Activated T-cell treated with anti-CD3 and anti-CD28 coated beads, Interleukin-2, amount 50 U/mL, for 72 hours (primary cell): ENCODE measurements around the gene LMX1A. TPM values are rescaled to one million over a fixed set of nuclear protein-coding genes. Genes with fewer than 3 reads are reported as not detected.

Experiments used
- ATAC-seq, 2 donors: fragments of 150-1000 bp; cut with Tn5 transposase; replicated peaks in 1 of 2; 2 replicates each; pipeline ENCODE4 v1.10.0; 2021; ENCODE audit warnings: moderate library complexity in 2 of 2, mild to moderate bottlenecking in 1 of 2
- DNase-seq, 2 donors: peaks; one replicate each; pipeline ENCODE4 v3.0.0; 2021 to 2022; ENCODE audit warnings: mixed read lengths in 1 of 2
- H3K27ac Mint-ChIP-seq: one replicate; pipeline ENCODE4 v1.8.0; 2022; ENCODE audit warnings: mild to moderate bottlenecking, moderate library complexity, mixed read lengths
- H3K27me3 Mint-ChIP-seq: one replicate; pipeline ENCODE4 v1.8.0; 2022; ENCODE audit warnings: low read depth, mixed read lengths
- H3K36me3 Mint-ChIP-seq, 2 donors: one replicate each; pipeline ENCODE4 v1.8.0; 2022; ENCODE audit warnings: mixed read lengths in 2 of 2, mild to moderate bottlenecking in 1 of 2; ENCODE audit not compliant: insufficient read depth in 2 of 2
- H3K4me1 Mint-ChIP-seq: one replicate; pipeline ENCODE4 v1.8.0; 2022; ENCODE audit warnings: low read depth, mixed read lengths
- H3K4me3 Mint-ChIP-seq, 2 donors: one replicate each; pipeline ENCODE4 v1.8.0; 2022; ENCODE audit warnings: mild to moderate bottlenecking in 2 of 2, mixed read lengths in 2 of 2, moderate library complexity in 2 of 2
- H3K9me3 Mint-ChIP-seq, 2 donors: one replicate each; pipeline ENCODE4 v1.8.0; 2022; ENCODE audit warnings: mixed read lengths in 2 of 2
- total RNA-seq, 2 donors: library from RNA; stranded (reverse); gene quantifications; one replicate each; pipeline ENCODE4 v1.2.3, GENCODE V29; 2022

The LMX1A gene
- total RNA-seq, 2 donors from 2014 or later = not detected

DNA sequence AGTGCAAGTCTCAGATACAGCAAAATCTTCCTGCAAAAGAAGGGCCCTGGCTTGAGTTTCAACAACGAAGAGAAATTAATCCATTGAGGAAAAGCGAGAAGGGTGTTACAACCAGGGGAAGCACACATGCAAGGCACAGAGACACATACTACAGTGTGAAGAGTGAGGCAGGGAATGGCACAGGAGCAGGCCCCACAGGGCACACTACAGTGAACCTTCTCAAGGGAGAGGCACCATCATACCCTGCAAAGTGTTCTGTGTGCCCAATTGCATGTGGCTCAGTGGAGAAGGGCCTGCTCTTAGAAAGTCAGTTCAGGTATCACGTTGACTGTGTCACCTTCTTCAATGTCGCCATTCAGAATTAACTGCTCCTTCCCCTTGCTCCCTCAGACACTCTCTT, 60.3 kb downstream of the LMX1A start:
- no peaks in the 10 kb centered on the region for H3K4me1 Mint-ChIP-seq
- ATAC-seq (no peak), DNase-seq (no peak)
- H3K36me3 Mint-ChIP-seq = no peaks in the 10 kb centered on the region
- H3K27ac Mint-ChIP-seq = no peak overlapping the region
- H3K27me3 Mint-ChIP-seq = peaks cover 3% of the 10 kb centered on the region
- H3K9me3 Mint-ChIP-seq = no peaks in the 10 kb centered on the region
- H3K4me3 Mint-ChIP-seq = no peak overlapping the region

DNA sequence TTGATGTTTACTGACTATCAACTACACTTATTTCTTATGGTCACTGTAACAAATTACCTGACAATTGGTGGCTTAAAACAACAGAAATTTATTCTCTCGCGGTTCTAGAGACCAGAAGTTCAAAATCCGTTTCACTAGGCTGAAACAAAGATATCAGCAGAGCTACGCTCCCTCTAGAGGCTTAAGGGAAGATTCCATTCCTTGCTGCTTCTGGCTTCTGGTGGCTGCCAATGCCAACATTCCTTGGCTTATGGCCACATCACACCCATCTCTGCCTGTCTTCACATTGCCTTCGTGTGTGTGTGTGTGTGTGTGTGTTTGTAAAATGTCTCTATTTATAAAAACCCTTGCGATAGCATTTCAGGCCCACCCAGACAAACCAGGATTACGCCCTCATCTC, 66.4 kb downstream of the LMX1A start:
- no peaks in the 10 kb centered on the region for H3K4me1 Mint-ChIP-seq
- DNase-seq (no peak), ATAC-seq (no peak)
- H3K27ac Mint-ChIP-seq = no peak overlapping the region
- peaks cover 12% of the 10 kb centered on the region for H3K27me3 Mint-ChIP-seq
- H3K4me3 Mint-ChIP-seq = no peak overlapping the region
- no peaks in the 10 kb centered on the region for H3K9me3 Mint-ChIP-seq
- H3K36me3 Mint-ChIP-seq = no peaks in the 10 kb centered on the region

DNA sequence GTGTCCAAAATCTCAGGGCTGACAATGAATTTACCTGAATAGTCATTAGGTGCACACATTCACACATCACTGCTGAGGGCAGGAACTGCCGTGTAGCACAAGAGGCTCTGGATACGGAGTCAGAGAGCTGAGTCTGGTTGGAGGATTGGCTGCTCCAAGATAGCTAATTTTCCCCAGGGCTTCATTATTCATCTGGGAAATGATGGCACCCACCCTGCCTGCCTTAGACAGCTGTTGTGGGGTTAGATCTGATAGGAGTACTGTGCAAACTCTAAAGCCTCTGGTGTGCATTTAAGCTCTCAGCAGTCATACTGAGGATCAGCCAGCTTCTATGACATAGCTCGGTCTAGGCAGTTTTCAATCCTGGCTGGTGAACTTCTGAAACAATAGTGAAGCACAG, 67.0 kb downstream of the LMX1A start:
- ATAC-seq = no peak
- H3K9me3 Mint-ChIP-seq = no peaks in the 10 kb centered on the region
- H3K4me3 Mint-ChIP-seq = no peak overlapping the region
- H3K27ac Mint-ChIP-seq = no peak overlapping the region
- H3K36me3 Mint-ChIP-seq = no peaks in the 10 kb centered on the region
- H3K4me1 Mint-ChIP-seq = no peaks in the 10 kb centered on the region
- DNase-seq = no peak
- peaks cover 12% of the 10 kb centered on the region for H3K27me3 Mint-ChIP-seq

DNA sequence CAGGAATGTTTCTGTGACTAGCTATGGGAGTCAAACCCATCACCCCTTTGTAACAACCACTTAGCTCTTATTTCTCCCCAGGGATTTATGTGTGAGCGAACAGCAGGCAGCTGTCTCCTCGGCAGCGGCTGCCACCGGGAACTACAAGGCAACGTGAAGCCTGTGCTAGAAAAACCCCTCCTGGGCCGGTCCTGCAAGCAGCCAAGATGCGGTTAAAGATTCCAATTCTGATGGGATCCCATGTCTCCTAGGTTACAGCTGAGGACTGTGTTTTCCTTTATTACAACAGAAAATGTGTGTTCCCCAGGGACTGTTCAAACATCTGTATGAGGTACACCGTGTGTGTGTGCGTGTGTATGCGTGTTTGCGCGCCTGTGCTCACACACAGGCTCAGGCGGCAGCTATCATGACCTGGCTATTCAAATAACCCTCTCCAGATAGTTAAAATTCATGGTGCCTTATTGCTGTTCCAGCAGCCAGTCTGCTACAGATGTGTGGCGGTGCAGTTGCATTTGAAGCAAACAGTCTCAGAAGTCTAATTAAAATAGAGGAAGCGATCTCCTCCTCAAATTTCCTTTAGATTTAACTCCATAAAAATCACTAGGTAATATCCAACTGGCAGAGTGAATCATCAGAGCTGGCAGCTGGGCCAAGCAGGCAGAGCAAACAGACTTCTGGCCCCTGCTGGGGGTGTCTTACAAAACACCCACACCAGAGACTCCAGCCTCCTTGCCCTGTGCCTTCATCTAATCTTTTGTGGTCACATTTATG, 68.0 kb downstream of the LMX1A start:
- ATAC-seq (no peak), DNase-seq (no peak)
- Mint-ChIP-seq H3K36me3 (no peaks in the 10 kb centered on the region), H3K27me3 (peaks cover 12% of the 10 kb centered on the region), H3K9me3 (no peaks in the 10 kb centered on the region), H3K4me1 (no peaks in the 10 kb centered on the region), H3K27ac (no peak overlapping the region), H3K4me3 (no peak overlapping the region)

DNA sequence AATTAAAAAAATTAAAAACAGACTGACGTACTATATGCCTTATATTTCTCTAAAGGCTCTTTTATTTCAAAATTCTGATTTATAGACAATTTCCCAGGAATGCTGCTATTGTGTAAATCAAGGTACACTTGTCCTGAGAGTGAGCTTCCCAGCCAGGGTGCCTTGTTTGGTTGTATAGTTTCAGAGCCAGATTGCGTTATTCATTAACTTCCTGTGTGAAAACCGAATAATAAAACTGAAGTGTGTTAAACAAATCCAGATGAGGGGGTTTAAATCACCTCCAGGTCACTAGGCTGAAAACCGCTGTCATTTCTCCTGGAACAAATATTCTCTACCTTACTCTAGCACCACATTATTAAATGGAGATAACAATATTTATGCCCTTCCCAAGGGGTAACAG, 68.7 kb downstream of the LMX1A start:
- Mint-ChIP-seq H3K27ac (no peak overlapping the region), H3K4me1 (no peaks in the 10 kb centered on the region), H3K36me3 (no peaks in the 10 kb centered on the region), H3K27me3 (peaks cover 14% of the 10 kb centered on the region), H3K4me3 (no peak overlapping the region), H3K9me3 (no peaks in the 10 kb centered on the region)
- no peak for DNase-seq
- no peak for ATAC-seq

DNA sequence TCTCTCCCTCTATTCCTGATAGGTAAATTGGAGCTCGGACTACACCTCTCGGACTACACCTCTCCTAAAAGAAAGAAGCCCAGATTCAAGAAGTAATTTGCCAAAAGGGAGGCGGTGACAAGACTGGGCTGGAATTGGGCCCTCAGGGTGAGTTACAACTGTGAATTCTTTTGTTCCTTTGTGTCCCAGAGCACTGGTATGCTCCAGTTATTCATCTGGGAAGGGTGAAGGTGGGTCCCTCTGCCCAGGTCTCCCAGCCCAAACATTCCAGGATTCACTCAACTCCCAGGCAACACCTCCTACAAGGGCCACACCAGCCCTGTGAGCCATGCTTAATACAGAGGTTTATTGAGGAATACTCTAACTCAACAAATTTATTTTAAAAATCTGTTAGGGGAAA, 69.2 kb downstream of the LMX1A start:
- H3K9me3 Mint-ChIP-seq = no peaks in the 10 kb centered on the region
- DNase-seq = no peak
- no peak overlapping the region for H3K27ac Mint-ChIP-seq
- peaks cover 19% of the 10 kb centered on the region for H3K27me3 Mint-ChIP-seq
- no peaks in the 10 kb centered on the region for H3K36me3 Mint-ChIP-seq
- H3K4me3 Mint-ChIP-seq = no peak overlapping the region
- H3K4me1 Mint-ChIP-seq = no peaks in the 10 kb centered on the region
- ATAC-seq = no peak

DNA sequence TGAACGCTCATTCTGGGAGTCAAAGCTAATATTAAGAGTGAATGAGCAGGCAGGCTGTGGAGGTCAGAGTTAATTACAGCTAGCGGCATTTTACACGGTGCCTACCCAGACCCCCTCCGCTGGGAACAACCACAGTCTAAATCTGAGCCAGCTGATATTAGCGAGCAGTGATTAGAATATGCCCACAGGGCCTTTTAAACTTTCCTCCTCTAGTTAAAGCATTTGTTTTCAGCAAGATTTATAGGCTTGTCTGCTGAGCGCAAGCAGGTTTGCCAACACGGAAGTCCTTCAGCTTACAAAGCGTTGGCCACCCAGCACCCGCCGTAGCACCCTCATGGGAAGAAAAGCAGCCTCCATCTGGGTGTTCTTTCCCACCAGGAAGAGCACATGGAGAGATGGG, 72.1 kb downstream of the LMX1A start:
- Mint-ChIP-seq H3K9me3 (no peaks in the 10 kb centered on the region), H3K4me1 (no peaks in the 10 kb centered on the region), H3K27ac (no peak overlapping the region), H3K27me3 (peaks cover 31% of the 10 kb centered on the region), H3K4me3 (no peak overlapping the region), H3K36me3 (no peaks in the 10 kb centered on the region)
- ATAC-seq = no peak
- no peak for DNase-seq

DNA sequence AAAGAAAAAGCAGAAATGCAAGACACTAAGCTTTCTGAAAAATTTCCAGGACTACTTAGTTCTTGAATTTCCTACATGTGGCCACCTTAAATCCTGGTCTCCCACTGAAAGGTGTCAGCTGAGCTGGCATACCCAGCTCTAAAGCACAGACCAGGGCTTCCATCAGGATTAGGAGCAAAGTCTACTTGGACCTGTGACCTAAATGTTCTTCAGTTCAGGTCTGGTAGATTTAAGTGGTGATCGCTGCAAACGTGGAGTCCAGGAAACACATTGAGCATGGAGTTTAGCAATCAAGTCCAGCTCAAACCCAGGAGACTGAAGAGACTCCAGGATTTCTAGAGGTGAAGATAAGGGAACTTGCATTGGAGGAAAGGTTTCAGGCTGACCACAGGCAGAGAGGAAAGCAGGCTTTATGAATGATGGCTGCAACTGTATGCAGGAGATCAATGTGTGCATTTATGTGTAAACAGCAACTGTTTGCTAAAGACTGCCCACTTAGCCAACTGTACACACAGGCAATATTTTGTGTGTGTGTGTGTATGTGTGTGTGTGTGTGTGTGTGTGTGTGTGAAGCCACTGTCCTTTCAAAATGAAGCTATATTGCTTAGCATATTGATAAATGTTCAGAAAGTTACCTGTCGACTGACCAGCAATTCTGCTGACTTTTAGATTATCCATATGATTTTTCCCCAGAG, 75.2 kb downstream of the LMX1A start:
- no peaks in the 10 kb centered on the region for H3K4me1 Mint-ChIP-seq
- ATAC-seq = no peak
- peaks cover 22% of the 10 kb centered on the region for H3K27me3 Mint-ChIP-seq
- no peak overlapping the region for H3K27ac Mint-ChIP-seq
- no peak overlapping the region for H3K4me3 Mint-ChIP-seq
- no peaks in the 10 kb centered on the region for H3K9me3 Mint-ChIP-seq
- no peaks in the 10 kb centered on the region for H3K36me3 Mint-ChIP-seq
- no peak for DNase-seq

DNA sequence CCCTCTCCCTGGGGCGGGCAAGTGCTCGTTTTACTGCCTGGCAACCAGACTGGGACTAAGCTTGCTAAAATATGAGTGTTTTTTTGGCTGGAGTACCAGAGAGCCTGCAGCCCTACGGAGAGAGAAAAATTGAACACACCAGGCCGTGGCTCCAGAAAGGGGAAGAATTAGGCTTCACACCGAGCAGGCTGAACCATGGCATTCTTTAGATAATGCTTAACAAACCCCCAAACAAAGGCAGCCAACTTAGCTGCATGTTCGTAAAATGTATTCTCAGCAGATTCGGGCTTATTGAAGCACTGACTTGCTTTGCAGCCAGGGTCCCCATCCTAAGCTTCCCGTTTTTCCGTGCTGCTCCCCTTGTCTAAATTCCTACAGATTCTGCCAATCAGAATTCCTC, 76.6 kb downstream of the LMX1A start:
- Mint-ChIP-seq H3K27ac (no peak overlapping the region), H3K4me3 (no peak overlapping the region), H3K4me1 (no peaks in the 10 kb centered on the region), H3K27me3 (peaks cover 26% of the 10 kb centered on the region), H3K36me3 (no peaks in the 10 kb centered on the region), H3K9me3 (no peaks in the 10 kb centered on the region)
- ATAC-seq = no peak
- DNase-seq = no peak

DNA sequence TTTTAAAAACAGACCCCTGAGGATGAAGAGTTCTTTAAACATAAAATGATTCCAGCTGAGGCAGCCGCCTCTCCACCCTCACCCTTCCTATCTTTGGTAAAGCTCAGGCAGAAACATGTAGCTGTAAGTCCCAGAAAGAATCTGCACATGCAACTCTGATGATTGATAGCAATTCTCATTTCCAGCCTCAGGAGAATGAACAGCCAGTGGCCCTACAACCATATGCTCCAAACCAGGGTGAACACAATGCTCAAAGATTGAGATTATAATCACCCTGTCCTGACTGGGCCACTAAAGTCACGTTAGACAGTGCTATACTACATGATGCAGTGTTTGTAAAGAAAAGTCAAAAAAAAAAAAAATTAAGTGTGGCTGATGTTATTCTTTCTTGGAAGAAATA, 80.2 kb downstream of the LMX1A start:
- H3K4me3 Mint-ChIP-seq = no peak overlapping the region
- no peaks in the 10 kb centered on the region for H3K4me1 Mint-ChIP-seq
- peaks cover 12% of the 10 kb centered on the region for H3K27me3 Mint-ChIP-seq
- no peak for DNase-seq
- ATAC-seq = no peak
- no peaks in the 10 kb centered on the region for H3K9me3 Mint-ChIP-seq
- H3K27ac Mint-ChIP-seq = no peak overlapping the region
- no peaks in the 10 kb centered on the region for H3K36me3 Mint-ChIP-seq

DNA sequence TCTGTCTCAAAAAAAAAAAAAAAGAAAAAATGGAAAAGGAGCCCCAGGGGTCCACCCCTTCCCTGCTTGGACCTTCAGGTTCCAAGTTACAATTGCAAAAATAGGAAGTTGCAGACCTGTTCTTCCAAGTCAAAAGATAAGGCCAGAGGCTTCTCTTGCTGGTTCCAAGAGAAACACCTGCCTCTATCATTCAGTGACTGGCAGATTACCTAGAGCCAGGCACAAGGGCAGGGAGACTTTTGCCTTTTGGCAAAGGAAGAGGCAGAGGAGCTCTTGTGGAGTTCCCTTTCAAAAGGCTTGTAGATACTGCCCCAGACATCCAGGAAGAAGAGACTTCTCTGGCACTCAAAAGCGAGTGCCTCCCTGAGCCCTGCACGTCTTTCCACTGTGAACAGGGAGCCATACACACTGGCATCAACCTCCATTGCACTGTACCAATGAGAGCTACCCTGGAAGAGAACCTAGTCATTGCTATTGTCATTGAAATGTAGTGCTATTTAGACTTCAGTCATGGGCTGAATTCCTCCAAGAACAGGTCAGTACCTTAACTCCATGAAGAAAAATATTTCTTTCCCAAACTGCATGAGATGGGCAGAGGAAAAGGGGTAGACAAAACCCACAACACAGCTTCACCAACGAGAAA, 91.2 kb downstream of the LMX1A start:
- H3K4me1 Mint-ChIP-seq = no peaks in the 10 kb centered on the region

DNA sequence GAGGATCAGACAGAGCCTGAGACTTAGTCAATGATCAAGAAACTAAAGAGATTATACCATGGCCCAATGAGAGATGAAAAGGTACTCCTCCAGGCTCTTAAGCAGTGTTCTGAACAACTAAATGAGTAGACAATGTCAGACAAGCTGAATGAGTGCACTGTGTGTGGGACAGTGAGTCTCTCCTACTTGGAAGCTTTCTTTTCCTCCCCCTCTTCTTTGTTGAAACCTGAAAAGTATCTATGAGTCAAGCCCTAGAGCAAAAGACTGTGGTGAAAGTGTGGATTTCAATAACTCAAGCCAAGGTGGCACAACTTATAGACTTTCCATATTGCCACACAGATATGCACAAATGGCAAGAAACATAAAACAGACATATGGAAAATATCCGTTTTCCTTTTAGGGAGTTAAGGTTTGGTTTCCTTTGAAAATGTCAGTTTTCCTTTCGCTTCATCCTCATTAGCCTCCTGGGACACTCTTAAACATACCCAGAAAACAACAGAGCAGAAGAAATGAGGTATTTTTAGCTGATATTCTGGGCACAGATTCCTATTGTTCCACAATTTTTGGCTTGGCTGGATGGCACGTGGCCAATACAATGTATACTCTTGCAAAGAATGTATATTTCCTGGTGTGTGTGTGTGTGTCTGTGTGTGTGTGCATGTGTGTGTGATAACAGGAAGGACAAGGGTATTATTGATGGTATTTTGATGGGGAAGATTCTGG, 96.6 kb downstream of the LMX1A start:
- ATAC-seq = no peak
- Mint-ChIP-seq H3K27ac (no peak overlapping the region), H3K9me3 (peaks cover 0 to 2% of the 10 kb centered on the region in 2 donors), H3K36me3 (no peaks in the 10 kb centered on the region), H3K4me3 (no peak overlapping the region), H3K27me3 (peaks cover 40% of the 10 kb centered on the region), H3K4me1 (no peaks in the 10 kb centered on the region)
- no peak for DNase-seq

More for the DNA sequence above, 91.2 kb downstream of the LMX1A start:
- Mint-ChIP-seq H3K4me3 (no peak overlapping the region), H3K36me3 (no peaks in the 10 kb centered on the region), H3K27ac (no peak overlapping the region), H3K27me3 (peaks cover 11% of the 10 kb centered on the region), H3K9me3 (peaks cover 2 to 5% of the 10 kb centered on the region in 2 donors)
- no peak for DNase-seq
- no peak for ATAC-seq

DNA sequence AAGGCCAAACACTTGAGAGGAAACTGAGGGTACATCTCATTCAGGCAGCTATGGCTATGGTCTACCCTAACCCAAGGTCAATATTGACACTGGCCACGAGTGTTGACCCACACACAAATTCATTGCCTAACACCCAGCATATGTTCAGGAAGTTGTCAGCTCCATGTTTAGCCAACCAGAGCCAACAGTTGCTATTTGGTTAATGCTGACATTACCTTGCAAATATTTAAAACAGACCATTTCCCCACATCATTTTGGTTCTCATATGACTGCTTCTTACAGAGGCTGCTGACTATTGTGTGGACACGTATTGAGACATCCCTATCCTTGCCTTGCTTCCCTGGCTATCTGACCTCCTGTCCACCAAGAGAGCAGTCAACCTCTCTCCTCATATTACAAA, 97.3 kb downstream of the LMX1A start:
- peaks cover 0 to 2% of the 10 kb centered on the region in 2 donors for H3K9me3 Mint-ChIP-seq
- no peak overlapping the region for H3K4me3 Mint-ChIP-seq
- ATAC-seq = no peak

More for the DNA sequence above, 97.3 kb downstream of the LMX1A start:
- no peak for DNase-seq
- H3K27ac Mint-ChIP-seq = no peak overlapping the region
- no peaks in the 10 kb centered on the region for H3K36me3 Mint-ChIP-seq
- no peaks in the 10 kb centered on the region for H3K4me1 Mint-ChIP-seq
- peaks cover 47% of the 10 kb centered on the region for H3K27me3 Mint-ChIP-seq
